HG02840 (cell line): ENCODE results near the gene TBX4.

ENCODE experiments used
- ATAC-seq: cut with Tn5 transposase; IDR thresholded peaks from one replicate; pipeline ENCODE4 v1.9.1; 2021; ENCODE audit warnings: mild to moderate bottlenecking, moderate library complexity, moderate number of reproducible peaks; ENCODE audit not compliant: unreplicated experiment, low FRiP score

Gene TBX4

GRCh38 chr17:61452301-61453290, at the start of gene TBX4:
Gene TBX4, plus strand, starts transcription at chr17:61452422. Its CDS starts 4,069 bp downstream, at chr17:61456491.
- ATAC-seq = no peak

GRCh38 chr17:61402978-61403800, 49.0 kb upstream of the TBX4 start:
- ATAC-seq = no peak

GRCh38 chr17:61403801-61404662, 48.2 kb upstream of the TBX4 start:
- no peak for ATAC-seq

GRCh38 chr17:61404663-61404912, 47.6 kb upstream of the TBX4 start:
- no peak for ATAC-seq

- no peak for ATAC-seq
These were observed 47.1 kb upstream of the TBX4 start for GRCh38 chr17:61404913-61405685.

GRCh38 chr17:61405686-61406536, 46.3 kb upstream of the TBX4 start:
- ATAC-seq = no peak

- ATAC-seq = no peak
These were observed 45.7 kb upstream of the TBX4 start for GRCh38 chr17:61406537-61406845.

- no peak for ATAC-seq
These were observed 45.0 kb upstream of the TBX4 start for GRCh38 chr17:61406971-61407911.

GRCh38 chr17:61408151-61409041, 43.8 kb upstream of the TBX4 start:
- no peak for ATAC-seq

GRCh38 chr17:61409301-61410112, 42.7 kb upstream of the TBX4 start:
- ATAC-seq = no peak

GRCh38 chr17:61410141-61411010, 41.8 kb upstream of the TBX4 start:
- no peak for ATAC-seq

GRCh38 chr17:61411011-61411260, 41.3 kb upstream of the TBX4 start:
- no peak for ATAC-seq

GRCh38 chr17:61411261-61412142, 40.7 kb upstream of the TBX4 start:
- no peak for ATAC-seq

- peak; percentile 50 for ATAC-seq
These were observed 39.9 kb upstream of the TBX4 start for GRCh38 chr17:61412143-61412859.
